Thyroid gland (tissue), 4 donors: ENCODE data around the gene ARHGAP15.

Experiments used
- POLR2A ChIP-seq, 2 donors: fragments of 450-650 bp; IDR thresholded peaks; one replicate each; pipeline ENCODE4 v1.6.1; 2017; ENCODE audit warnings: antibody characterized with exemption in 2 of 2, mild to moderate bottlenecking in 2 of 2, moderate library complexity in 1 of 2
- TF ChIP-seq, protein P1 (sequence below), 6 experiments: fragments of 200-600 bp in 3 of 6; fragments of 450-650 bp in 3 of 6; sonication (generic) in 3 of 6; IDR thresholded peaks; one replicate each; pipeline ENCODE4 v1.5.1; 2016 to 2019; ENCODE audit warnings: antibody characterized with exemption in 6 of 6, mild to moderate bottlenecking in 2 of 6, inconsistent platforms in 1 of 6, moderate library complexity in 1 of 6

DNA sequence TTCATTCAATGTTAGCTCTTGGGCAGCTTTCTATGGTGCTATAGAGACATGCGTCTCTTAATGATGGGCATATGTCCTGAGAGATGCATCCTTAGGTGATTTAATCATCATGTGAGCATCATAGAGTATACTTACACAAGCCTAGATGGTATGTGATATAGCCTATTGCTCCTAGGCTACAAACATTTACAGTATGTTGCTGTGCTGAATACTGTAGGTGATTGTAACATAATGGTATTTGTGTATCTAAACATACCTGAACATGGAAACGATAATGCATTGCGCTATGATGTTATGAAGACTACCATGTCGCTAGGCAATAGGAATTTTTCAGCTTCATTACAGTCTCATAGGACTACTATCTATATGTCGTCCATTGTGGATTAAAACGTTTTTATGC, 89.4 kb downstream of the ARHGAP15 start:
- TF ChIP-seq, protein P1, sequence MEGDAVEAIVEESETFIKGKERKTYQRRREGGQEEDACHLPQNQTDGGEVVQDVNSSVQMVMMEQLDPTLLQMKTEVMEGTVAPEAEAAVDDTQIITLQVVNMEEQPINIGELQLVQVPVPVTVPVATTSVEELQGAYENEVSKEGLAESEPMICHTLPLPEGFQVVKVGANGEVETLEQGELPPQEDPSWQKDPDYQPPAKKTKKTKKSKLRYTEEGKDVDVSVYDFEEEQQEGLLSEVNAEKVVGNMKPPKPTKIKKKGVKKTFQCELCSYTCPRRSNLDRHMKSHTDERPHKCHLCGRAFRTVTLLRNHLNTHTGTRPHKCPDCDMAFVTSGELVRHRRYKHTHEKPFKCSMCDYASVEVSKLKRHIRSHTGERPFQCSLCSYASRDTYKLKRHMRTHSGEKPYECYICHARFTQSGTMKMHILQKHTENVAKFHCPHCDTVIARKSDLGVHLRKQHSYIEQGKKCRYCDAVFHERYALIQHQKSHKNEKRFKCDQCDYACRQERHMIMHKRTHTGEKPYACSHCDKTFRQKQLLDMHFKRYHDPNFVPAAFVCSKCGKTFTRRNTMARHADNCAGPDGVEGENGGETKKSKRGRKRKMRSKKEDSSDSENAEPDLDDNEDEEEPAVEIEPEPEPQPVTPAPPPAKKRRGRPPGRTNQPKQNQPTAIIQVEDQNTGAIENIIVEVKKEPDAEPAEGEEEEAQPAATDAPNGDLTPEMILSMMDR (IDR thresholded peaks at IDR 0.05): no peak
- TF ChIP-seq POLR2A (IDR thresholded peaks at IDR 0.05): no peak
